Embryonic facial prominence (tissue), 1 donor: Measurements from ENCODE around the gene PRPF38A.
"Not testable (repeated sequence)": the region's sequence is repeated elsewhere in the genome, so short reads cannot be mapped to it uniquely, and the experiment has no call there.

Experiments
- DNase-seq: peaks from one replicate; pipeline ENCODE4 v3.0.0-alpha.2; 2016; ENCODE audit errors: extremely low spot score

The PRPF38A gene, protein sequence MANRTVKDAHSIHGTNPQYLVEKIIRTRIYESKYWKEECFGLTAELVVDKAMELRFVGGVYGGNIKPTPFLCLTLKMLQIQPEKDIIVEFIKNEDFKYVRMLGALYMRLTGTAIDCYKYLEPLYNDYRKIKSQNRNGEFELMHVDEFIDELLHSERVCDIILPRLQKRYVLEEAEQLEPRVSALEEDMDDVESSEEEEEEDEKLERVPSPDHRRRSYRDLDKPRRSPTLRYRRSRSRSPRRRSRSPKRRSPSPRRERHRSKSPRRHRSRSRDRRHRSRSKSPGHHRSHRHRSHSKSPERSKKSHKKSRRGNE

DNA sequence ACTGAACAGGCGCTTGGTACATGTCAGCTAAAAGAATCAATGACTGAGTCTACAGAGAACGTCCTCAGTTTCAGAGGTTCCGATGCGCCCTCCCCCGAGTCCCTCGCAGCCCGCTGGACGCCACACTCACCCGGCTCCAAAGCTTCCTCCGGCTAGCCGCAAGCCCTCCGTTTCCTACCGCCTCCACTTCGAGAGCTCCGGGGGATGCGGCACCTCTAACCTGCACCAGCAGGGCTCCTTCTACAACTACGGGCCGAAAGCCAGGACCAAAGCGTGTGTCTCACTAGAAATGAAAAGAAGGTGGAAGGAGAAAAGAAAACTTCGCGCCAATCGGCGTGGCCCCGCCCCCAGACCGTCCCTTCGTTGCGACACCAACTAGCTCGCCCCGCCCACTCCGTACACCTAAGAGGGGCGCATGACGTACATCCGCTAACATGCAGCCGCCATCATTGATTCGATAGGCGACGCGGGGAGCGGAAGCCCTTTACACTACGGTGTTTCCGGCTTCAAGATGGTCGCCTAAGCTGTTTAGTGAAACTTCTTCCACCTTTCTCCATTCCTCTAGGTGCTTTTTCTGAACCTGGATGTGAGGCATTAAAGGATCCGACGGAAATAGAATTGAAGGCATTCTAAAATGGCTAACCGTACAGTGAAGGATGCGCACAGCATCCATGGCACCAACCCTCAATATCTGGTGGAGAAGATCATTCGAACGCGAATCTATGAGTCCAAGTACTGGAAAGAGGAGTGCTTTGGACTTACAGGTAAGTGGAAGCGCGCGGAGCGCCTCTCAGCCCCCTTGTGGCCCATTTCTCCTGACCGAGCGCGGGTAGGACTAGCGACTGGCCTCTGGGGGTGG lies at the start of gene PRPF38A, which contains the start of gene ORC1:
PRPF38A (plus strand) TSS at position 487 of the 859 bp plus-strand sequence; CDS start at position 635, 148 bp downstream.
ORC1 (minus strand) TSS at position 308 of the 859 bp plus-strand sequence. CDS start 2,200 bp downstream, outside the sequence.
- peak; percentile 98 for DNase-seq

DNA sequence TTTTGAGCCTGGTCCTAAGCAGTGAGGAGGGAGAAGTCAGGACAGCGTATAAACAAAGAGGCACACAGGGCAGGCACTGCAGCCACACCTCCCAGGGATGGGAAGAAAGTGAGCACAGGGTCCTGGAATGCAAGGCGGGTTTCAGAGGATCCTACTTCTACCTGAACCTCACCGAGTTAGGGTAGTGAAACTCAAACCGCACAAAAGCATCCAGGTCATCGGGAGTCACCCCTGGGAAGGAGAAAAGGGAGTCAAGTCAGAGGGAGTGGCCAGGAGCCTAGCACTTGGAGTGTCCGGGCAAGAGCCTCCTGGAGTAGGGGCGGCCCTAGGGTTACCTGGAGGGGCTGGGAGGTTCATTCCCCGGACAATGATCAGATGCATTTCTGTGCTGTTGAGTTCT lies 49.0 kb upstream of the PRPF38A start:
- DNase-seq = no peak

DNA sequence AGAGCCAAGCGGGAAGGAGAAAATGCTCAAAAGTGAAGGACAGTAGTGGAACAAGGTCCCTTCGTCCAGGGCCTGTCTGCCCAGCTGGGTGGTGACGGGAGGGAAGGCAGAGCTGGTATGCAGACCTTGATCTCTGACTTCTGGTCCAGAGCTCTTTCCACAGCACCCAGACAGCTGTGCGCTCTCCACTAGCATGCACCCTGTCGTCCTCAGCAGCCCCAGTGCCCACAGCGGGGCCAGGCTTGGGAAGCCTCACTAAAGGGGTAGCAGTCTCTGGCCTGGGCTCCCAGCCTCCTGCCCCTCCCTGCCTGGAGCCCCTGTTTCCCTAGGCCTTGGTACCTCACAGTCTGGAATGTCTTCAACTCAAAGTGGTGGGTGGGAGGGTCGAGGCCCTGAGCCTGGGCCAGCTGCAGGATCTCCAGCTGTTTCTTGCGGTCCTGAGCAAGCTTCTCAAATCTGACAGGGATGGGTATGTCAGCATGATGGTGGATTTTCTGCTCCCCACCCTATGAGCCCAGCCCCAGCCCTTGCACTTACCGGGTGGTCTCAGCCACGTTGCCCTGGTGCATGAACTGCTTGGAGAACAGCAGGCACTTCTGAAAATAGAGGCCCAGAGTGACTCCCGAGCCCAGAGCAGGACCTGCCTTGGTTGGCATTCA lies 48.4 kb upstream of the PRPF38A start:
- DNase-seq = no peak

DNA sequence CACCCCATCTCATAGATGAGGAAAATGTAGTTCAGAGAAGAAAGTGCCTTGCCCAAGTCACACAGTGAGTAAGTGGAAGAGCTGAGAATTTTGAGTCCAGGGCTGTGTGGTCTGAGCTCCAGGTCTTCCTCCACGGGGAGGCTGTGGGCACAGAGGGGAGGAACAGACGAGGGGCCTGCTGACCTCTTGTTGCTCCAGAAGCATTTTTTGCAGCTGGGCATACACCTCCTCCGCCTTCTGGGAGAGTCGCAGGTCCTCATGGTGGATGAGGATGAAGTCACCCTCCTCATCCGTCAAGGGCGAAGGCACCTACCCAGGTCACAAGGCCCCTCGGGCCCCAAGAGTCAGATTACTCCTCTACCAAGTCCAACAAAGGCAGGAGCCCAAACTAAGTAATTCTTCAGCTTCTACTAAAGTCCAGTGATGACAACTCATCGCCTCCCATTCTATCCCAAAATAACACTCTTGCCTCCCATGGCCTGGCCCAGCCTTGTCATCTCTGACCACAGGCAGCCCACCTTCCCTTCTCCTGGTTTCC lies 47.5 kb upstream of the PRPF38A start:
- DNase-seq = no peak

DNA sequence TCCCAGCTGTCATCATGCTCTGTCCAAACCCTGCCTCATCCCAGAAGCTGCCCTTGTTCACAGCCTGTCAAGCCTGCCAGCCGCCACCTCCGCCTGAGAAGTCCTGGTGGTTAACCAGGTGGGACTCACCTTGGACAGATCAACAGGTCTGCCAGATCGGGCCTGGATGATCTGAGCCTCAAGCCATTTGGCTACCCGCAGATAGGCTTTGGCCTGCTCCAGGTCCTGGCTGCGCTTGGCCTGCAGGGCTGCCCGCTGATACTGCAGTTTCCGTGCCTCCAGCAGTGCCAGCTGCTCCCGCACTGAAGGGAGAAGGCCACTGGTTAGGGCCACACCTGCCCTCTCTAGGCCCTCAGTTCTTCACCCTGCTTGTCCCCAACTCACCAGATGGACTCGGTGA lies 47.0 kb upstream of the PRPF38A start:
- no peak for DNase-seq

DNA sequence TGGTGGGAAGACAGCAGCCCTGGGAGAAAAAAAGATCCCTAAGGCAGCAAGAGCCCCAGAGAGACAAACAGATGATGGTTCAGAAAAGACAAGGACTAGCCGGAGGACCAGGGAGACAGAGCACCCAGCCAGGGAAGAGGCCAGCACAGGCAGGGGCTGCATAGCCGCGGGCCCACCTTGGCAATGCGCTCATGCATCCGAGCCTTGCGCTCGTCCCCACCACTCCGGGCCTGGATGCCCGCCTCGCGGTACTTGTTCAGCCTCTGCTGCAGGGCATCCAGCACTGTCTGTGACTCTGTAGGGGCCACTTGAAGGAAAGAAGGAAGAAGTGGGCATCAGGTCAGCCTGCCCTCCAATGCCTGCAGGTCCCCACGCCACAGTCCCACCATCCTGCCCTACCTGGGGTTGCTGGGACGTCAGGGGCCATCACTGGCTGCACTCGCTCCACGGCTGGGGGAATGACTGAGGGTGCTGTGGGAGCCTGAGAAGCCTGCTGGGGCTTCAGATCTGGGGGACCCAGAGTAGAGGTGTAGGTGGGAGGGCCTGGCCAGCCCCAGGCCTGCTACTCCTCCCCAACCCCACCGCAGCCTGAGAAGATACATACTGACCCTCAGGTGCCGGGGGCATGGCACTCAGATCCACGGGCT lies 45.4 kb upstream of the PRPF38A start:
- DNase-seq = no peak

DNA sequence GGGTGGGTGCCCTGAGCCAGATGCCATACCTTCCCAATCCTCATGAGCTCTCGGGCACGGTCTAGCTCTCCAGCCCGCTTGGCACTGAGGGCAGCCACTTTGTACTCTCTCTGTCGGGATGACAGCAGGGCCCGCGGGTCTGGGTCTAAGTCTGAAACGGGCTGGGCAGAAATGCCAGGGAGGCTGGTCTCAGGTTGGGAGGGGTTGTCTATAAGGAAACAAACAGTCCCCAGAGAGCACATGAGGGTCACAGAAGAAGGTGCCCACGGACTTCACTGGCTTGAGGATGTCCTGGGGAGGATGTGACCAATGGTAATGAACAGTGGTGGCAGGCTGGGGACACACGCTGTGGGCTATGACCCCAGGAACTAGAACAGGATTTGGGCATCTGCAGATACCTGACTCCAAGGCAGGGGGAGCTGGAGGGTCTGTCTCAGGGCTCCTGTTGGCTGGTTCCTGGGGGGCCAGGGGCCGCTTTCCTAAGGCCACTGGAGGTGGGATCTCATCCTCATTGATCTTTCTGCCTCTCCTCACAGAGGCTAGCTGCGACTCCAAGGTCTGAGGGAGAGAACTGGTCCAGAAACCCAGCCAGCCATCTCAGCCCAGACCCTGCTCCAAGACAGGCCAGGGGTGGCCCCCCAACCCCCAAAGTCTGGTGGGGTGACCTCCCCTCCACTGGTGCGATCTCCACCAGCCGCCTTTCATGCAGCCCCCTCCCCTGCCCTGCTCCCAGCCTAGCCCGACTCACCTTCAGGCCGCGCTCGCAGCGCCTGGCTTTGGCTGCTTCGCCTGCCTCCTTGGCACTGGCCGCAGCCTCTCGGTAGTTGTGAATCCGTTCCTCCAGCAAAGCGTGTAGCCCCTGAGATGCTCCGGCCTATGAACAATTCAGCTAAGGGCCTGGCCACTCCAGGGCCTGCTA lies 44.5 kb upstream of the PRPF38A start:
- DNase-seq = no peak

DNA sequence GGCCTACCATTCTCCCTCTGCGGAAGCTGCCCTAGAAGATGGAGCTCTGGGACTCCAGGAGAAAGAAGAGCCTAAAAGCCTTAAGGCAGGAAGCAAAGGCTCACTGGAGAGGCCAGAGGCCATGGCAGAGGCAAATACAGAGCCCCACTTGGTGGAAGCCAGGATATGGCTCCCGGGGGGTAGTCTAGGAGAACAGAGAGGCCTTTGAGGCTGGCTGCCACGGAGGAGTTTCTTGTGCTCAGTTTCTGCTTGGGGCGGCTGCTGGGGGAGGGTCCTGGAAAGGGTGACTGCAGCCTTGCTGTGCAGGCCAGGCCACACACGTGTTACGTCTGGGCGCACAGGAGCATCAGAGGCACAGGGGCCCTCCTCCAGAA lies 43.8 kb upstream of the PRPF38A start:
- no peak for DNase-seq

DNA sequence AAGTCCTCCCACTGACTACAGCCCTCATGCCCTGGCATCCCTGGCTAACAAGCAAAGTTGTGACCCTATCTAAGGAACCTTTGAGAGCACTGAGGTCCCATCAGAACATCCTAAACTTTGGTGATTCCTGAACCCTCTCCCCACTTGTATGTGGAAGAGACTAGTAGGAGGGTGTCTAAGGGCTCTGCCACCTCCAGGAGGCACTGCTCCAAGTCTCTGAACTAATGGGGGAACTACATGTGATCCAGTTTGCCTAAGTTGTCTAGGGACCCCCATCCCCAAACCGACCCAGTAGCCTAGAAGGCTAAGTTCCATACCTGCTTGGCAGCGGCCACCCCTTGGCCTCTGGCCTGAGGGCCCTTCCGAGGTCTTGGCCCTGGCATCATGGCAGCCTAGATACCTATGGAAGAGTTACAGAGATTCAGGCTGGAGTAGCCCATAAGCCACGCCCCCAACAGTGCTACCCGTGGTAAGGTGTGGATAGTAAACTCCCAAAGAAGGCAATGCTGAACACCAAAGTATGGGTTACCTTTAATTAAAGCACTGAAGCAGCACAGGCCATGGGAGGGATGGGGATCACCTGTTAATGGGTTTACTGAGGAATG lies 40.1 kb upstream of the PRPF38A start:
- DNase-seq = no peak

DNA sequence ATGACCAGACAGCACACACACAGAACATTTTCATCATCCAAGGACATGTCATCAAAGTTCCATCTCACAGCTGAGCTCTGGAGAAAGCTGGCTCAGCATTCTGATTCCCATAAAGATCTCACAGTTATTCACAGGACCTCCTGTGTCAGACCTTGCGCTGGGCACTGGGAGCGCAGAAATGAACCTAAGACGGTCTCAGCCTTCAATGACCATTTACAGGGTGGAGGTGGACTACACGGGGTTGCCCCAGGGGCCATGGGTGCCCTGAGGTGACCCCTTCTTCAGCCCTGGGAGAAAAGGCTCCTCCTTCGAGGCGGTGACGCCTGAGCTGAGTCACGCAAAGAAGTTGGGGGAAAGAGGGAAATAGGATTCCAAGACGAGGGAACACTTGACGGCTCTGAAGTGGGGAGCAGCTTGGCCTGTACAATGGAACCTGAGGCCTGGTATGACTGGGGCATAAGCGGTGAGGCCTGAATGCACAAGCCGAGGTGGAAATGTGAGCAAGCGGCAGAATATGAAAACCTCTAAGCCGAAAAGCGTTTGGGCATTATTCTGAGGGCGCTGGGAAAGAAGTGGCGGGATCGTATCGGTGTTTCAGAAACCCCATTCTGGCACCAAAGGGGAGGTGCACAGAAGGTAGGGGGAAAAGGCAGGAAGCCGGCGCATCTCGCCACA lies 39.2 kb upstream of the PRPF38A start:
- DNase-seq = no peak

DNA sequence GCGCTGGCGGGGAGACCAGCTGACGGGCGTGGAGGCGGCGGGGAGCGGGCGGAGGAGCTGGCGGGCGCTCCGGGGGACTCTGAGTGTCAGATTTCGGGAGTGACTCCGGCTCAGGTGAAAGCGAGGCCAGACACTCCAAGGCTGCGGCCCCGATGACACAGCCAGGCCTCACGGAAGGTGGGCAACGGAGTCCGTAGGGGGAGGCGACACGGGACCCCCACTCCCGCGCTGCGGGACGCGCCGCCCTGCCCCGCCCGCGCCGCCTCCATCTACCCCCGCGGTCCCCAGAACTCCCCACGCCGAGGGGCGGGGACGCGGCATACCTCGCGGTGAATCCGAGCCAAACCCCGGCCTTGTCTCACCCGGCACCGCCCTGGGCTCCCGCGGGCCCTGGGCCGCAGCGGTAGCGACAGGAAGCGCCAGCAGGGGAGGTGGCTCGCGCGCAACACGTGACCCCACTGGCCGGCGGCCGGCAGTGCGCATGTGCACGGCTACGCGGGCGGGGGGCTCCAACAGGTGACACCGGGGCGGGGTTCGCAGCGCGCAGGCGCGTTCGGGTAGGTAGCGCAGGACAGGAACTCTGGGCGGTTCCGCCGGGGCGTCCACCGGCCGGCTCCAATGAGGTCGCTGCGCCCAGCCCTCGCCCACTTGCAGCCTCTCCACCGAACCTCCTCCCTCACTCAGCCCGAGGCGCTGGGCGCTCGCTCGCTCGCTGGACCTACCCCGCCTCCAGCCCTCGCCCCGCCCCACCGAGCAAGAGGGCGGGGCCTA lies 38.5 kb upstream of the PRPF38A start, which contains the start of gene CC2D1B:
CC2D1B (minus strand) TSS at position 460 of the 771 bp plus-strand sequence. CDS start 1,585 bp downstream, outside the sequence.
- peak; percentile 92 for DNase-seq

DNA sequence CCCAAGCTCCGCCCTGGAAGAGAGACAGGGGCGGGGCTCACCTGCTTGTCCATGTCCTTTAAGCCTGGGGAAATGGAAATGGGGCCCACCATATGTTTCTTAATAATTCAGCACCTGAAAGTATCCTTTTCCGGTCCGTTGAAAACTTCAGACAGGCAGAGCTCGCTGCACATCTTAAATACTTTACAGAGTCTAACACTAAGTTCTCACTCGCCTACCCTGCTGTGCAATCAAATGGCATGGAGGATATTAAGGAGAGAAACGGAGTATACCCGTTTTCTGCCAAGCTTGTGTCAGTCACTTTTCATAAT lies 37.9 kb upstream of the PRPF38A start:
- no peak for DNase-seq

DNA sequence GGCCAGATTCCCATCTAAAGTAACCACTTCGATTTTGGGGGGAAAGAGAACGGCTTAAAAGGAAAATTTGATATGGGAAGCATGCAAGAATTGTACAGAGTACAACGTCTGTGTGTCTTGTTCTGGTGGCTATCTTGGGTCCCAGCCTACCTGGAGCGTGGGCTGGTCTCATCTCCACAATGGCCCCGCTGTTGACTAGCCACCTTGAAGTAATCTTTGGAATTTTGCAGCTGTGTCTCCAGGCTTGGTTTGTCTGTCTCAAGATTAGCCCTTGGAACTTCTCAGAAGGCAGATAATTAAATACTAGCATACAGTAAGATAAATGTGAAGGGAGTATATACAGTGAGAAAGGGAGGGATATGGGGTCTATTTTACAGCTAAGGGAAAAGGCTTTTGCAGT lies 37.1 kb upstream of the PRPF38A start:
- no peak for DNase-seq

DNA sequence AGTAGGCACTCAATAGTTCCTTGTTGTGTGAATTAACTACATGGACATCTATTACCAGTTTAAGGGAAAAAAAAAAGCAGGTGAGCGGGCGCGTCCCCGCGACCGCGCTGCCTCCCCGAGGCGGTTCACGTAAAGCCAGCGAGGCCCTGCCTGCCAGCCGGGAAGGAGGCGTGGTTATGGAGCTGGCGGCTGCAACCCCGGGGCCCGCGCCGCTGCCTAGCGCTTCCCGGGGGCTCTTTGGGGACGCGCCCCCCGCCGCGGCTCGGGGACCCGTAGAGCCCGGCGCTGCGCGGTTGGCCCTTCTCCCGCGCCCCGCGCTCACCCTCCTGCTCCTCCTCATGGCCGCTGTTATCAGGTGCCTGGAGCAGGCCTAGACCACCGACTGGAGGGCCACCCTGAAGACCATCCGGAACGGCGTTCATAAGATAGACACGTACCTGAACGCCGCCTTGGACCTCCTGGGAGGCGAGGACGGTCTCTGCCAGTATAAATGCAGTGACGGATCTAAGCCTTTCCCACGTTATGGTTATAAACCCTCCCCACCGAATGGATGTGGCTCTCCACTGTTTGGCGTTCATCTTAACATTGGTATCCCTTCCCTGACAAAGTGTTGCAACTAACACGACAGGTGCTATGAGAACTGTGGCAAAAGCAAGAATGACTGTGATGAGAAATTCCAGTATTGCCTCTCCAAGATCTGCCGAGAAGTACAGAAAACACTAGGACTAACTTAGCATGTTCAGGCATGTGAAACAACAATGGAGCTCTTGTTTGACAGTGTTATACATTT lies 35.8 kb upstream of the PRPF38A start:
- DNase-seq = no peak

DNA sequence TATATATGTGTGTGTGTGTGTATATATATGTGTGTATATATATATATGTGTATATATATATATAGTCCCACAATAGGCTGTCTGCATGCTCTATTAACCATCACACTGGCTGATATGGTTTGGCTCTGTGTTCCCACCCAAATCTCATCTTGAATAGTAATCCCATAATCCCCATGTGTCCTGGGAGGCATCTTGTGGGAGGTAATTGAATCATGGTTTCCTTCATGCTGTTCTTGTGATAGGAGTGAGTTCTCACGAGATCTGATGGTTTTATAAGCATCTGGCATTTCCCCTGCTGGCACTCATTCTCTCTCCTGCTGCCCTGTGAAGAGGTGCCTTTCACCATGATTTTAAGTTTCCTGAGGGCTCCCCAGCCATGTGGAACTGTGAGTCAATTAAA lies 34.6 kb upstream of the PRPF38A start:
- DNase-seq = not testable (repeated sequence)

DNA sequence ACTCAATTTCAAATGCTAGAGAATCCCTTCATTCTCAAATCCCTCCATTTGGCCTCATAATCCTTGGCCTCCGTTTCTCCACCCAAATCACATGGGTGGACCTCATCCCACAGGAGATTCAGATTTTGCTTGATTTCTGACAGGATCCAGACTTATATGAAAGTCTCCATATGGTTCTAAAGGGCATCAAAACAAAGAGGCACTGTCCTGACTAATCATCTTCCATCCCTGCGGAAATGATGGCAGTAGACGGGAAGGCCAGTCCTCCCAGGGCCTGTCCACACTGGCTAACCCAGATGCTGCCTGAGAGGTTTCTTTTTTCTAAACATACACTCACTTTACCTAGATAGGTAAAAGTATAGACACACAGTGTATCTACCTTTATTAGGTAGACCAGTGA lies 19.0 kb upstream of the PRPF38A start:
- no peak for DNase-seq

DNA sequence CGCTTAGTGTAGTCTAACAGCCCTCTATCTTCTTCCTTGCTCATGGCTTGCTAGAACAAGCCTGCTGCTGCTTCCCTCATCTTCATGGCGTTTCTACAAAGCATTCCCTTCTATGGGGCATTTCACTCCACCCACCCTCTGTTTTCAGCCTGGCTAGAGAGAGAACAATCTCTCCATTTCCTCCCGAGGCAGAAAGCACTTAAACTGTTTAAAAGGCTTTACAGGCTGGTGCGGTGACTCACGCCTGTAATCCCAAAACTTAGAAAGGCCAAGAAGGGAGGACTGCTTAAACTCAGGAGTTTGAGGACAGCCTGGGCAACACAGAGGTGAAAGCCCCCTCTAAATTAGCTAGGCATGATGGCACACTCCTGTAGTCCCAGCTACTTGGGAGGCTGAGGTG lies 17.9 kb upstream of the PRPF38A start:
- no peak for DNase-seq

DNA sequence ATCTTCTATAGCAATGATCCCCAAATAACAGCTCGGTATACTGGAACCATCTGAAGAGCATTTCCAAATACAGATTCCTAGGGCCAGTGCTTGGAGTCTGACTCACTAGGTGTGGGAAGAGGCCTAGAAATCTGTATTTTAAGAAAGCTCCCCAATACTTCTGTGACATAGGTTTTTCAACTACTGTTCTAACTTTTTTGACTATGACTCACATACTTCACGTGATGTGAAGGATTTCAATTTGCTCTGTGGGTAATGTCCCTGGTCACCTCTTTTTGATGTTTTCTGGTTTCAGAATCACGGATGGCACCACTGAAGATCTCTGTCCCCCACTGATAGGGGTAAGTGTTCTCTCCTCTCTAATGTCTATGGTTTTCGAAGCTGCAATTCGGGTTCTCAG lies 11.2 kb upstream of the PRPF38A start:
- DNase-seq = no peak
